Measurements from ENCODE around the gene PIGH.

PIGH gene

DNA sequence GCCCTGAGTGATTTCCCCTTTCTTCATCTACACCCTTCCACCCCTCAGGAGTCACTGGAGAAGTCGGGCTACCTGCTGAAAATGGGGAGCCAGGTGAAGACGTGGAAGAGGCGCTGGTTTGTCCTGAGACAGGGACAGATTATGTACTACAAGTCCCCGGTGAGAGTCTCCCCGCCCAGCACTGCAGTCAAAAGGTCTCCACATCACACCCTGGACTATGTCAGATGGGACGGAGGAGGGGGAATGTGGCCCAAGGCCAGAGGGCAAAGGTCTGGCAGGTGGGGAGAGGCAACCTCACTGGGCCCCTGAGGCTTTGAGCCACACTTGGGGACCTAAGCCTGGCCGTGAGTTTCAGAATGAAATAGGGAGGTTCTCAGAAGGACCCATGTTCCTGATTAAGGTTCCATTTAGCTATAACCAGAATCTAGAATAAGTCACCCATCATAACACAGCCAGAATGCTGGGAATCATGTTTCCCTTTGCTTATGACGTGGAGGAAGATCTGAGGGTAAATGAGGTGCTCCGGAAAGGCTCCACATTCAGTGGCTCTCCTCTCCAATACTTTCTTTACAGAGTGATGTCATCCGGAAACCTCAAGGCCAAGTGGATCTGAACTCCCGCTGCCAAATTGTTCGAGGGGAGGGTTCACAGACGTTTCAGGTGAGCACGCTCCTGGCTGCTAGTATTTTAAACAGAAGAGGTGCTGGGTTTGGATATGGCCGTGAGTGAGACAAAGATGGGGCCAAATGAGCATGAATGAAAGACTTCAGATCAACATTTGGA, 26.6 kb downstream of the PIGH start:
- no peaks in the 10 kb centered on the region for H4K20me1 ChIP-seq (ENCODE audit: insufficient read depth, low read length, poor library complexity, severe bottlenecking)
- no peaks in the 10 kb centered on the region for H3K79me2 ChIP-seq (ENCODE audit: insufficient read depth, low read length)
- H3K9me3 ChIP-seq (ENCODE audit: insufficient read depth, low read depth, low read length): no peaks in the 10 kb centered on the region

DNA sequence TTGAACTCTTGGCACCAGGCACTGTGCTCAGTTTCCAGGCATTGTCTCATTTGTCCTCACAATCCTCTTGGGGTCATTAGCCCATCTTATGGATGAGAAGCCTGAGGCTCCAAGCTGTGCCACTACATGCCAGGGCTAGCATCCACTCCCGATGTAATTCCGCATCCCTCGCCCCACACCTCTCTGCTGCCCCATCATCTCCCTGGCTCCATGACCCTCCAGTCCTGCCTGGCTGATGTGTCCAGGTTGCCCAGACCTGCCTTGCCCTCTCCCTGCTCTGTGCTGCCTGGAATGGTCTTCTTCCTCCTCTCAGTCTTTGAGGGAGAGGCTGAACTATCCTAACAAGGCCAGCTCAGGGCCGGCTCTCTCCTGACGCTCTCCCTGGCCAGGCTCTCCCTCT, 27.5 kb downstream of the PIGH start:
- H3K9me2 ChIP-seq (replicated peaks; ENCODE audit: low read depth, low read length): no peaks in the 10 kb centered on the region
- no peaks in the 10 kb centered on the region for H3K79me2 ChIP-seq (ENCODE audit: insufficient read depth, low read length)
- no peaks in the 10 kb centered on the region for H3K4me1 ChIP-seq (ENCODE audit: insufficient read depth, low read length, poor library complexity, severe bottlenecking)
- no peaks in the 10 kb centered on the region for H3K9me3 ChIP-seq (ENCODE audit: insufficient read depth, low read depth, low read length)
- H3K9ac ChIP-seq (ENCODE audit: low read depth, low read length, poor library complexity, severe bottlenecking): no peak overlapping the region
- H3K4me2 ChIP-seq (ENCODE audit: low read depth, low read length, poor library complexity, severe bottlenecking): no peak overlapping the region
- H4K20me1 ChIP-seq (ENCODE audit: insufficient read depth, low read length, poor library complexity, severe bottlenecking): no peaks in the 10 kb centered on the region
- no peak for TF ChIP-seq EZH2phosphoT487 (IDR thresholded peaks at IDR 0.05; ENCODE audit: borderline replicate concordance)
- TF ChIP-seq, protein P1, sequence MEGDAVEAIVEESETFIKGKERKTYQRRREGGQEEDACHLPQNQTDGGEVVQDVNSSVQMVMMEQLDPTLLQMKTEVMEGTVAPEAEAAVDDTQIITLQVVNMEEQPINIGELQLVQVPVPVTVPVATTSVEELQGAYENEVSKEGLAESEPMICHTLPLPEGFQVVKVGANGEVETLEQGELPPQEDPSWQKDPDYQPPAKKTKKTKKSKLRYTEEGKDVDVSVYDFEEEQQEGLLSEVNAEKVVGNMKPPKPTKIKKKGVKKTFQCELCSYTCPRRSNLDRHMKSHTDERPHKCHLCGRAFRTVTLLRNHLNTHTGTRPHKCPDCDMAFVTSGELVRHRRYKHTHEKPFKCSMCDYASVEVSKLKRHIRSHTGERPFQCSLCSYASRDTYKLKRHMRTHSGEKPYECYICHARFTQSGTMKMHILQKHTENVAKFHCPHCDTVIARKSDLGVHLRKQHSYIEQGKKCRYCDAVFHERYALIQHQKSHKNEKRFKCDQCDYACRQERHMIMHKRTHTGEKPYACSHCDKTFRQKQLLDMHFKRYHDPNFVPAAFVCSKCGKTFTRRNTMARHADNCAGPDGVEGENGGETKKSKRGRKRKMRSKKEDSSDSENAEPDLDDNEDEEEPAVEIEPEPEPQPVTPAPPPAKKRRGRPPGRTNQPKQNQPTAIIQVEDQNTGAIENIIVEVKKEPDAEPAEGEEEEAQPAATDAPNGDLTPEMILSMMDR (conservative IDR thresholded peaks at IDR 0.05; ENCODE audit: low read length): no peak
- no peaks in the 10 kb centered on the region for H3K27me3 ChIP-seq (ENCODE audit: insufficient read depth, low read length, poor library complexity, severe bottlenecking)
- no peaks in the 10 kb centered on the region for H3K36me3 ChIP-seq (ENCODE audit: insufficient read depth, low read length)
- H3F3A ChIP-seq (ENCODE audit: low read depth): no peaks in the 10 kb centered on the region
- no peak overlapping the region for H3K4me3 ChIP-seq (ENCODE audit: low read length, poor library complexity, severe bottlenecking)
- H2AFZ ChIP-seq (ENCODE audit: low read length): no peak overlapping the region

More for the DNA sequence above, 26.6 kb downstream of the PIGH start:
- no peaks in the 10 kb centered on the region for H3F3A ChIP-seq (ENCODE audit: low read depth)
- no peaks in the 10 kb centered on the region for H3K4me1 ChIP-seq (ENCODE audit: insufficient read depth, low read length, poor library complexity, severe bottlenecking)
- TF ChIP-seq, protein P1 (conservative IDR thresholded peaks at IDR 0.05; ENCODE audit: low read length): no peak
- no peak for TF ChIP-seq EZH2phosphoT487 (IDR thresholded peaks at IDR 0.05; ENCODE audit: borderline replicate concordance)
- H2AFZ ChIP-seq (ENCODE audit: low read length): no peak overlapping the region
- H3K36me3 ChIP-seq (ENCODE audit: insufficient read depth, low read length): no peaks in the 10 kb centered on the region
- no peaks in the 10 kb centered on the region for H3K27me3 ChIP-seq (ENCODE audit: insufficient read depth, low read length, poor library complexity, severe bottlenecking)
- H3K9me2 ChIP-seq (replicated peaks; ENCODE audit: low read depth, low read length): no peaks in the 10 kb centered on the region
- no peak overlapping the region for H3K4me2 ChIP-seq (ENCODE audit: low read depth, low read length, poor library complexity, severe bottlenecking)
- no peak overlapping the region for H3K4me3 ChIP-seq (ENCODE audit: low read length, poor library complexity, severe bottlenecking)
- no peak overlapping the region for H3K9ac ChIP-seq (ENCODE audit: low read depth, low read length, poor library complexity, severe bottlenecking)

DNA sequence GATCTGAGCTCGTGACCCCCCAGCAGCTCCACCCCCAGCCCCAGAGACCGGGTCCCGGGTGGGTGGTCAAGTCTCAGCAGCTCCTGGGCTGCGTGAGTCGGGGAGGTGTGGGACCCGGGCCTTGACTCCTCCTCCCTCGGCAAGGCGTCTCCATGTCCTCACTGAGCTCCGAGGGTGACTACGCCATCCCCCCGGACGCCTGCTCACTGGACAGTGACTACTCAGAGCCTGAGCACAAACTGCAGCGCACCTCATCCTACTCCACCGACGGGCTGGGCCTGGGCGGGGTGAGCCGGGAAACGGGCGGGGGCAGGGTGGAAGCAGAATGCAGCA, 28.1 kb downstream of the PIGH start:
- Histone ChIP-seq H3K9ac (ENCODE audit: low read depth, low read length, poor library complexity, severe bottlenecking) (no peak overlapping the region), H3K79me2 (ENCODE audit: insufficient read depth, low read length) (no peaks in the 10 kb centered on the region), H3K4me1 (ENCODE audit: insufficient read depth, low read length, poor library complexity, severe bottlenecking) (no peaks in the 10 kb centered on the region), H3F3A (ENCODE audit: low read depth) (no peaks in the 10 kb centered on the region), H3K4me2 (ENCODE audit: low read depth, low read length, poor library complexity, severe bottlenecking) (no peak overlapping the region), H4K20me1 (ENCODE audit: insufficient read depth, low read length, poor library complexity, severe bottlenecking) (no peaks in the 10 kb centered on the region), H3K9me3 (ENCODE audit: insufficient read depth, low read depth, low read length) (no peaks in the 10 kb centered on the region), H3K36me3 (ENCODE audit: insufficient read depth, low read length) (no peaks in the 10 kb centered on the region), H3K9me2 (replicated peaks; ENCODE audit: low read depth, low read length) (no peaks in the 10 kb centered on the region), H3K4me3 (ENCODE audit: low read length, poor library complexity, severe bottlenecking) (no peak overlapping the region), H2AFZ (ENCODE audit: low read length) (no peak overlapping the region), H3K27me3 (ENCODE audit: insufficient read depth, low read length, poor library complexity, severe bottlenecking) (no peaks in the 10 kb centered on the region)
- no peak for TF ChIP-seq EZH2phosphoT487 (IDR thresholded peaks at IDR 0.05; ENCODE audit: borderline replicate concordance)
- TF ChIP-seq, protein P1 (conservative IDR thresholded peaks at IDR 0.05; ENCODE audit: low read length): no peak
